Measurements from ENCODE around the gene MC3R. TPM values are rescaled to one million over a fixed set of nuclear protein-coding genes. Genes with fewer than 3 reads are reported as not detected.

Gene MC3R
- total RNA-seq, 1 donor from 2014 or later: not detected

DNA sequence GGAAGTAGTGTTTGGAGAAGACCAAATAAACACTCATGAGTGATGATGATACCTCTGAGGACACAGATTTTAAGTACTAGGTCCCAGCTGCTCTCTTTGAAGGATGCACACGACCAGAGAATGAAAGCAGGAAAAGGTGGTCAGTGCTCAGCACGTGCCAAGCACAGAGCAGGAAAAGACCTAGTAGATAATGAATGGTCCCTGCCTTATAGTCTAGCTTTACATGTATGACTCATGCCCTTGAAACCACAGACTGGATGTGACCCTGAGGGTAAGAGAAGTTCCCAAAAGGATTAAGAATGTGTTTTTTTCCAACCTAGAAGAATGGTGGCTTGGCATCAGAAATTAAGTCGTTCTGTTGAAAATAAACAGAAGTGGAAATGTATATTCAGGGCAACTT lies 2.8 kb upstream of the MC3R start:
- intact Hi-C loops (cut with DNase I): no loop called here
- ATAC-seq (ENCODE audit: poor library complexity) (no peak), DNase-seq (no peak)

DNA sequence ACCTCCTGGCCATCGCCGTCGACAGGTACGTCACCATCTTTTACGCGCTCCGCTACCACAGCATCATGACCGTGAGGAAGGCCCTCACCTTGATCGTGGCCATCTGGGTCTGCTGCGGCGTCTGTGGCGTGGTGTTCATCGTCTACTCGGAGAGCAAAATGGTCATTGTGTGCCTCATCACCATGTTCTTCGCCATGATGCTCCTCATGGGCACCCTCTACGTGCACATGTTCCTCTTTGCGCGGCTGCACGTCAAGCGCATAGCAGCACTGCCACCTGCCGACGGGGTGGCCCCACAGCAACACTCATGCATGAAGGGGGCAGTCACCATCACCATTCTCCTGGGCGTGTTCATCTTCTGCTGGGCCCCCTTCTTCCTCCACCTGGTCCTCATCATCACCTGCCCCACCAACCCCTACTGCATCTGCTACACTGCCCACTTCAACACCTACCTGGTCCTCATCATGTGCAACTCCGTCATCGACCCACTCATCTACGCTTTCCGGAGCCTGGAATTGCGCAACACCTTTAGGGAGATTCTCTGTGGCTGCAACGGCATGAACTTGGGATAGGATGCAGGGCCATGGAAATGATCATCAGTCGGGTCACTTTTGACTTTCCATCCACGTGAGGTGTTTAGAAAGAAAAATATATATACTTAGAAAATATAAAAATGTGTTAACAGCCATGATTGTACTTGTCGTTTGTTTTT lies 868 bp downstream of the MC3R start:
- ATAC-seq (ENCODE audit: poor library complexity): no peak

DNA sequence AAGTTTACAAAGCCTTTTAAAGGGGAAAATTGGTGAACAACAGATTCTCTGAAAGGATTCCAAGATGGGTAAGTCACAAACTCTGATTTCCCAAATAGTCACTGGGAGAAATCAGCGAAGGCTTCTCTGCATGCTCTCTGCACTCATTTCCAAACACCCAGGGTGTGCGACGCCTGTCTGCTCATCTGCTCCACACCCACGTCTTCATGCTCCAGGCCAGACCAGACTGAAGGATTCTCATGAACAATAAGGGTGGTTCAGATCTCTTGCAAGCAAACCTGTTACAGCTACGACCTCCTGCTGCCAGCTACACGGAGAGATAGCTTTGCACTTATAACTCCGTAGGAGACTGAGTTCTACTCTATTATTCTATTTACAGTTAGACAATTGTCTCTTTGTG lies 1.4 kb downstream of the MC3R start:
- DNase-seq (no peak), ATAC-seq (ENCODE audit: poor library complexity) (no peak)
- intact Hi-C loops (cut with DNase I): no loop called here

More for the DNA sequence above, 868 bp downstream of the MC3R start:
- intact Hi-C loops (cut with DNase I): no loop called here
- DNase-seq: peak; percentile 43

DNA sequence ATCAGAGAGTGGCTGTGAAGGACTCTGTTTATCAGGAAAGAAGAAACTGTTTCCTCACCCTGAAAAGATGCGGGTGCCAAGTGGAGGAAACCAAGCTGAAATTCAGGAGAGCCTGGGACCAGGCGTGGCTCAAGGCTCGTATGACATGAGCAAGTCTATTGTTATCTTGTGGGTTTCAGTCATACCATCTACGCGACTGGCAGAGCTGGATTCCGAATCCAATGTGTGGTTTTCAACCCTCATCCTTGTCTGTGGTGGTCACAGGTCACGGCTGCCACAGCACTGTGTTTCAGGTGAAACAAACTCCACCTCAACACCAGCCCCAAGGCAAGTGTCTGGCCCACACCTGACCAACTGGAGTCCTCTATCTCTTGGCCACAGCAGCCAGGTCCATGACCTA lies 9.1 kb downstream of the MC3R start:
- DNase-seq (no peak), ATAC-seq (ENCODE audit: poor library complexity) (no peak)
- intact Hi-C loops (cut with DNase I): no loop called here

DNA sequence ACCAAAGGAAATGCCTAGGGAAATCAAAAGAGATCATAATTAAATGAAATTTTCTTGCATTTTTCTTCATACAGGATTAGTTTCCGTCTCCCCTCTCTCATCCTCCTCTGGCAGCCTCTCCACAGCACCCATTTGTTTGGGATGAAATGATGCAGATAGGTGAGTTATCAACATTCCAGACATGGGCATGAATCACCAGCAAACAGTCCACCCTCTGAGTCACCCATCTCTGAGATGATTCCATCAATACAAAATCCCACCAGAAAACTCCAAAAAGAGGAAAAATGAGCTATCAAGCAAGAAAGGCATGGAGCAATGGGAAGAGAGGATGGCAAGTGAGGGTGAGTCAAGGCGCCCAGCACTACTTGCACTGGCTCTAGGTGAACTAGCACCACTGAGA lies 11.4 kb downstream of the MC3R start:
- intact Hi-C loops (cut with DNase I): no loop called here
- DNase-seq (no peak), ATAC-seq (ENCODE audit: poor library complexity) (no peak)

DNA sequence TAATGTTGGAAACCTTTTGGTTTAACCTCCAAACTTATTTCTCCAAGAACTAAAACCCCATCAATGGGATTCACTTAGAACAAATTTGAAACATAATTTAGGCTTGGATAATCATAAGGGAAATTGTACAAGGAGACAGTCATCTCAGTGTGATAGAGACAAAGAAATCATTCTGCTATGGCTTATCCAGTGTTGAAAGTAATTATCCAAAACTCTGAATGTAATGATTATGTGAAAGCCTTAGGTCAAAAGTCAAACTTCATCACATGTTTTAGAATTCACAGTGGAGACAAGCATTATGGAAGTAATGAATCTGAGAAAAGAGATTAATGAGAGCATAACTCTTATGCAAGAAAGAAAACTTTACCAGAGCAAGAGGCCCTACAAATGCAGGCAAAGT lies 20.0 kb downstream of the MC3R start:
- no peak for DNase-seq

DNA sequence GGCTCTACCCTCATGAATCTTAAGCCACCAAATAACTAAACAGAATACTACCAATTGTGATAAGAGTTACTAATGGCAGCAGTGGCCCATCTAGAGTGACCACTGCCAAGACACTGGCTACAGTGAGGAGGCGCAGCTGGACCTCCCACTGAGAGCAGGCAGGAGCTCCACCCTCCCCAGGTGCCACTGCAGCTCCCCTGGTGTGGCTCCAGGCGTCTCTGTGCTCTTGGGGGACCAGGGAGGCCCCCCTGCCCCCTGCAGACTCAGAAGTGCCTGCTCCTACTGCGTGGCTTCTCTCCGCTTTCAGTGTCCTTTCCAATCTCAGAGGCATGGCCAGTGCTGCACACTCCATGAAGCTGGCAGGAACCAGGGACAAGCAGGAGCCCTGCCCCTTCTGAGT lies 23.4 kb downstream of the MC3R start:
- ATAC-seq (ENCODE audit: poor library complexity) (no peak), DNase-seq (no peak)
- intact Hi-C loops (cut with DNase I): no loop called here

More for the DNA sequence above, 20.0 kb downstream of the MC3R start:
- intact Hi-C loops (cut with DNase I): no loop called here
- ATAC-seq (ENCODE audit: poor library complexity): no peak

DNA sequence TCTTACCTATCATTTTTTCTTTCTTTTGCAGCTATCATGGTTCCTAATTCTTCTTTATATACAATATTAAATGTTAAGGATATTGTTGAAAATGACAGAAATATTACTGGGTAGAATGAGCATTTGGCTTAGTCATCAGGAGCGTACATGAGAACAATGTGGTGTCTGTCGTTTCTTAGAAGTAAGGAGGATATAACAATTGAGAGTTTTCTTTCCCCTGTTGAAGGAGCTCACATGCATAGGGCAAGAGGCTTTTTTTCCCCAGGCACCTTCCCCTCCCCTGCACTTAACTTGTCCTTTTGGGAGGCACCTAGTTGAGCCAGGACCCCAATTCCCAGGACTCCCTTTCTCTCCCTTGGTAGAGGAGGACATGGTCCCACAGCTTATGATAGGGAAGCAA lies 25.0 kb downstream of the MC3R start:
- no peak for ATAC-seq (ENCODE audit: poor library complexity)
- intact Hi-C loops (cut with DNase I): no loop called here
- no peak for DNase-seq

DNA sequence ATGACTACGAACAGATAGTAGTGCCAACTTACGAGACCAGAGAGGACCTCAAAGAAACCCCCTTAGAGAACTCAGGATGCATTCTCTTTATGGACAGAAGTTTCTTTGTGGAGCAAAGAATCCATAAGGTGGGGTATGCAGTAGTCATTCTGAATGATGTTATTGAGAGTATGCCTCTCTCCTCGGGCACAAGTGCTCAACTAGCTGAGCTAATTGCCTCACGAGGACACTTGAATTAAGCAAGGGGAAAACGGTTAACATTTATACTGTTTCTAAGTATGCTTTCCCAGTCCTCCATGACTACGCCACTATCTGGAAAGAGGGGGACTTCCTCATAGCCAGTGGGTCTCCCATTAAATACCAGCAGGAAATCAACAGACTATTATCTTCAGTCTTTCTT lies 25.6 kb downstream of the MC3R start:
- intact Hi-C loops (cut with DNase I): no loop called here
- ATAC-seq (ENCODE audit: poor library complexity) (no peak), DNase-seq (no peak)

DNA sequence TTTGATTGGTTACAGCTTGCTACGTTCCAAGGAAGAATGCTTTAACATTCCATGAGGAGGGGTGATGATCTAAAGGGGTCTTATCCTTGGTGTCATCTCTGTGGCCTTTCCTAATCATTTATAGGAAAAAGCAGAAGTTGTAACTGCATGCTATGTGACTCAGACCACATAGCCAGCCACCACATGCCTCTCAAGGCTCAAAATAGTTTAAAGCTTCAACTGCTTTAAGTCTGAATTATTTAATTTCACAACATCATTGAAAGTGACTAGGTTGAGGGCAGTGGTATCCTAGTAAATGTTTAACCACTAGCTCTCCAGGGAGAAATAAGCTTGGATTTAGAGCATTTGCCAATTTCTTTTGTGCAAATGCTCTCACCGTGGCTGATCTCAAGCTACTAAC lies 29.7 kb downstream of the MC3R start:
- ATAC-seq (ENCODE audit: poor library complexity) (no peak), DNase-seq (no peak)
- intact Hi-C loops (cut with DNase I): no loop called here

DNA sequence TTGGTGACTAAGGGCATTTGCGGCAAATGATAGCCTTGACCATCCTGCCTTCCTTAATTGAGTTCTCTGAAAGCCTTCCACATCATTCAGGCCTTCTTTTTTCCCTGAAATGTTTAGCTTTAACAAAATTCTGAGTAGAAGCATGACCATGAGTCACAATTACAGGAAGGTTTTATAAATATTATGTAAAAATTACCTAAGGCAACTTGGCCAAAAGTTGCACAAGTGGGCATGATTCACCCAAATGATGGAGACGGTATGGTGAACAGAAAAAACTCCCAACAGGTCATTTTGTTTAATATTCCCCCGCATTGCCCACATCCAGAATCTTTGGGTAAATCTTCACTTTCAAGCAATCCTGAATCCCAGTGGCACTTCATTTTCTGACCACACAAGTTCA lies 37.0 kb downstream of the MC3R start:
- DNase-seq (no peak), ATAC-seq (ENCODE audit: poor library complexity) (no peak)
- intact Hi-C loops (cut with DNase I): no loop called here

DNA sequence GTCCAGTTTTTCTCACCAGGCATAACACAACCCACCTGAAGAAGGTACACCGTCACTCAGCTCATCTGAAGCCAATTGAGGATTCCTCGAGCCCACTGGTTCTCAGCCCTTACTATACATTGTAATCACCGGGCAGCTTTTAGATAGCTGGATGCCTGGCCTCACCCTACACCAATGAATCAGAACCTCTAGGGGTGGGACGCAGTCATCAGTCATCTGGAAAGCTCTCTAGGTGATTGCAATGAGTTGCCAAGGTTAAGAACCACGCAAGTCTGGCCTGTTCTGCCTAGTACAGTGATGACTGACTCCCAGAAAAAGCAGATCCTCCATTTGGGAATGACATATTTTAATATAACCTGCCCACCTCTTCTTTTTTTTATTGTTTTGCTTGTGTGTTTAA lies 41.1 kb downstream of the MC3R start:
- intact Hi-C loops (cut with DNase I): no loop called here
- no peak for ATAC-seq (ENCODE audit: poor library complexity)
- no peak for DNase-seq

DNA sequence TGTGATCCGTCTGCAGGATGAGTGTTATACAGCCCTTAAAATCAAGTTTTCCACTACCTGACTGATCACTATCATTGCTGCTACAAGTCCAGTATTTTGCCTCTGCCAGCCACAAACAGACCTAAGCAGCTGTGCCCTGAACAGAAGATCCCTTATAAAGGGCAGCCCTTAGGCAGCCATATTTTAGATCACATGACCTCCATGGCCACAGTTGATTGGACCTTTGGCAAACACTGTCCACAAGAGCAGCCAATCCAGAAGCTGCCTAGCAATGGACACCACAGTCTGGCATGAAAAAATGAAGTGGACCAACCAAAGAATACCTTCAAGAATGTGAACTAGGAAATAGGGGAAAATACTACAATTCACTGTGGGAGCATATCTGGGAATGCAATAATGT lies 50.8 kb downstream of the MC3R start:
- intact Hi-C loops (cut with DNase I): no loop called here
- DNase-seq (no peak), ATAC-seq (ENCODE audit: poor library complexity) (no peak)

Other genes starting within 250 kb of the MC3R start
- not detected for gene CBLN4, start 243.2 kb upstream of the MC3R start, total RNA-seq
- 61.3 TPM for gene FAM210B, start 110.2 kb downstream of the MC3R start, total RNA-seq
- 6.0 TPM for gene AURKA, start 143.5 kb downstream of the MC3R start, total RNA-seq
- gene CSTF1, start 143.9 kb downstream of the MC3R start, total RNA-seq: 16.8 TPM
- 0.40 TPM for gene CASS4, start 163.5 kb downstream of the MC3R start, total RNA-seq
- gene RTF2, start 219.9 kb downstream of the MC3R start, total RNA-seq: 78.7 TPM